Keratinocyte (primary cell): ENCODE results near the gene MVB12B. TPM values are rescaled to one million over a fixed set of nuclear protein-coding genes. Genes with fewer than 3 reads are reported as not detected.

Experiments
- DNase-seq: peaks from one replicate; pipeline ENCODE4 v3.0.0-alpha.2; 2011; ENCODE audit warnings: low read depth, missing footprints, low spot score
- FAIRE-seq: peaks from 2 replicates; lab custom pipeline; 2011; peaks lifted over from hg19 to GRCh38; lab: Jason Lieb, UNC
- H2AFZ ChIP-seq: 2 replicates; pipeline ENCODE4 v1.6.0; 2012; ENCODE audit warnings: low read length, control low read depth, inconsistent platforms; ENCODE audit not compliant: control insufficient read depth
- H3K27ac ChIP-seq: 2 replicates; pipeline ENCODE4 v1.5.1; 2011; ENCODE audit warnings: low read length; ENCODE audit not compliant: control insufficient read depth, insufficient read depth
- H3K27me3 ChIP-seq: 3 replicates; pipeline ENCODE4 v1.6.0; 2011; ENCODE audit warnings: low read length; ENCODE audit not compliant: control insufficient read depth, insufficient read depth; ENCODE audit errors: extremely low read depth
- H3K36me3 ChIP-seq, 2 experiments: 2 replicates in 1 of 2; 3 replicates in 1 of 2; pipeline ENCODE4 v1.5.1; 2011; ENCODE audit warnings: low read length in 2 of 2, mild to moderate bottlenecking in 1 of 2; ENCODE audit not compliant: control insufficient read depth in 2 of 2, insufficient read depth in 2 of 2; ENCODE audit errors: extremely low read depth in 1 of 2
- H3K4me1 ChIP-seq: 3 replicates; pipeline ENCODE4 v1.5.1; 2011; ENCODE audit warnings: low read length; ENCODE audit not compliant: control insufficient read depth, insufficient read depth; ENCODE audit errors: extremely low read depth
- H3K4me2 ChIP-seq: 3 replicates; pipeline ENCODE4 v1.6.0; 2011; ENCODE audit warnings: low read depth, low read length; ENCODE audit not compliant: control insufficient read depth, insufficient read depth; ENCODE audit errors: extremely low read depth
- H3K4me3 ChIP-seq, 3 experiments: fragments of 200-600 bp in 1 of 3; sonication (generic) in 1 of 3; 2 replicates in 2 of 3; 3 replicates in 1 of 3; pipeline ENCODE4 v1.5.1; 2011 to 2016; ENCODE audit warnings: low read length in 3 of 3, mild to moderate bottlenecking in 3 of 3, control low read depth in 2 of 3, inconsistent platforms in 1 of 3, low read depth in 1 of 3, mixed read lengths in 1 of 3, mixed run types in 1 of 3, moderate library complexity in 1 of 3; ENCODE audit not compliant: control insufficient read depth in 2 of 3, insufficient read depth in 2 of 3; ENCODE audit errors: extremely low read depth in 1 of 3
- H3K79me2 ChIP-seq: 2 replicates; pipeline ENCODE4 v1.6.0; 2012; ENCODE audit warnings: low read length; ENCODE audit not compliant: control insufficient read depth, insufficient read depth
- H3K9ac ChIP-seq: 3 replicates; pipeline ENCODE4 v1.6.0; 2011; ENCODE audit warnings: low read length; ENCODE audit not compliant: control insufficient read depth, insufficient read depth; ENCODE audit errors: extremely low read depth
- H3K9me1 ChIP-seq: 3 replicates; pipeline ENCODE4 v1.6.0; 2011; ENCODE audit warnings: low read length; ENCODE audit not compliant: control insufficient read depth, insufficient read depth; ENCODE audit errors: extremely low read depth
- H3K9me3 ChIP-seq: 2 replicates; pipeline ENCODE4 v1.5.1; 2012; ENCODE audit warnings: low read depth, low read length; ENCODE audit not compliant: control insufficient read depth
- H4K20me1 ChIP-seq: 3 replicates; pipeline ENCODE4 v1.6.0; 2011; ENCODE audit warnings: low read length; ENCODE audit not compliant: control insufficient read depth, insufficient read depth; ENCODE audit errors: extremely low read depth
- CTCF ChIP-seq, 3 experiments: IDR thresholded peaks in 1 of 3; conservative IDR thresholded peaks in 1 of 3; optimal IDR thresholded peaks in 1 of 3; 2 replicates in 2 of 3; 3 replicates in 1 of 3; pipeline versions ENCODE3 to v1.5.1; 2011; ENCODE audit warnings: low read length in 3 of 3, mild to moderate bottlenecking in 3 of 3, moderate library complexity in 2 of 3, control low read depth in 1 of 3, inconsistent platforms in 1 of 3; ENCODE audit not compliant: insufficient read depth in 2 of 3; ENCODE audit errors: extremely low read depth in 1 of 3
- EZH2 ChIP-seq: IDR thresholded peaks from one replicate; pipeline ENCODE4 v1.6.1; 2012; ENCODE audit warnings: inconsistent platforms, mild to moderate bottlenecking, low read length, moderate library complexity
- dilution Hi-C: fragments of 300-500 bp; cut with MboI; formaldehyde crosslinking; loops from one replicate; pipeline ENCODE4 v1.7.0; 2020; ENCODE audit warnings: low sequenced_read_pairs; ENCODE audit not compliant: extremely low pct_ligation_motif_present
- polyA plus RNA-seq, 5 experiments: library from polyadenylated mRNA; depleted of rRNA in 3 of 5; stranded (reverse) in 3 of 5; stranded (forward) in 1 of 5; unstranded in 1 of 5; fragments of >200 nt; gene quantifications; 1 replicate in 1 of 5; 2 replicates in 3 of 5; 3 replicates in 1 of 5; pipeline versions ENCODE4 v1.2.1 to v1.2.3, GENCODE V29; 2011 to 2012; ENCODE audit warnings: missing spikeins in 2 of 5, low read depth in 1 of 5, low replicate concordance in 1 of 5

MVB12B gene
- polyA plus RNA-seq, 1 donor (not counting 4 experiments of a cell fraction or from before 2014, with no cell fraction given) = 1.2 TPM

GRCh38 chr9:126499005-126499910, 172.6 kb downstream of the MVB12B start:
- Histone ChIP-seq H3K9me1 (no peaks in the 10 kb centered on the region), H2AFZ (peak overlapping the region; percentile 70), H3K9ac (peak overlapping the region; percentile 28), H3K36me3 (no peaks in the 10 kb centered on the region), H3K4me3 (peak overlapping the region in 2 of 3 experiments; percentile 68 to 69), H3K4me1 (peaks cover 8% of the 10 kb centered on the region), H3K27me3 (no peaks in the 10 kb centered on the region), H3K9me3 (no peaks in the 10 kb centered on the region), H4K20me1 (no peaks in the 10 kb centered on the region), H3K4me2 (peak overlapping the region; percentile 97), H3K27ac (no peak overlapping the region), H3K79me2 (no peaks in the 10 kb centered on the region)
- DNase-seq = no peak
- TF ChIP-seq CTCF (optimal IDR thresholded peaks at IDR 0.05 in 1 of 3, IDR thresholded peaks at IDR 0.05 in 1 of 3, conservative IDR thresholded peaks at IDR 0.05 in 1 of 3; ENCODE audit: extremely low read depth in 1 of 3, insufficient read depth in 2 of 3, low read length in 3 of 3) (peak; percentile 69 to 96 (median 92)), EZH2 (no peak)
- no peak for FAIRE-seq
- dilution Hi-C loops = no loop called here

GRCh38 chr9:126499911-126500599, 173.4 kb downstream of the MVB12B start:
- H3K27ac ChIP-seq = no peak overlapping the region
- H3K27me3 ChIP-seq = no peaks in the 10 kb centered on the region
- H3K9ac ChIP-seq = no peak overlapping the region
- FAIRE-seq (no peak), DNase-seq (no peak)
- H3K4me1 ChIP-seq = peaks cover 8% of the 10 kb centered on the region
- H3K36me3 ChIP-seq = no peaks in the 10 kb centered on the region
- no peaks in the 10 kb centered on the region for H3K79me2 ChIP-seq
- no peaks in the 10 kb centered on the region for H3K9me1 ChIP-seq
- TF ChIP-seq EZH2 (no peak), CTCF (optimal IDR thresholded peaks at IDR 0.05 in 1 of 3, IDR thresholded peaks at IDR 0.05 in 1 of 3, conservative IDR thresholded peaks at IDR 0.05 in 1 of 3; ENCODE audit: extremely low read depth in 1 of 3, insufficient read depth in 2 of 3, low read length in 3 of 3) (no peak)
- no peaks in the 10 kb centered on the region for H4K20me1 ChIP-seq
- peak overlapping the region; percentile 97 for H3K4me2 ChIP-seq
- peak overlapping the region in 2 of 3 experiments; percentile 68 to 69 for H3K4me3 ChIP-seq
- no peak overlapping the region for H2AFZ ChIP-seq
- dilution Hi-C loops = no loop called here
- no peaks in the 10 kb centered on the region for H3K9me3 ChIP-seq
